Lower leg skin (tissue), 3 donors: Measurements from ENCODE around the gene PDE8B.

Source experiments
- CTCF ChIP-seq, 3 donors: fragments of 450-650 bp; IDR thresholded peaks; one replicate each; pipeline ENCODE4 v1.5.1; 2016; ENCODE audit warnings: antibody characterized with exemption in 3 of 3, mild to moderate bottlenecking in 3 of 3, moderate library complexity in 2 of 3
- POLR2A ChIP-seq, 2 donors: fragments of 450-650 bp; IDR thresholded peaks; one replicate each; pipeline ENCODE4 v1.6.1; 2016 to 2017; ENCODE audit warnings: antibody characterized with exemption in 2 of 2, mild to moderate bottlenecking in 1 of 2, moderate library complexity in 1 of 2

- TF ChIP-seq CTCF (IDR thresholded peaks at IDR 0.05) (no peak), POLR2A (IDR thresholded peaks at IDR 0.05) (no peak)
Observed at GRCh38 chr5:77230727-77231470, 20.4 kb downstream of the PDE8B start.
